NK-92 (cell line): ENCODE measurements around the gene TMEM184C.

Experiments used
- DNase-seq: peaks from one replicate; lab custom pipeline; 2025; ENCODE audit not compliant: unreplicated experiment; lab: John Stamatoyannopoulos, UW

TMEM184C gene

DNA sequence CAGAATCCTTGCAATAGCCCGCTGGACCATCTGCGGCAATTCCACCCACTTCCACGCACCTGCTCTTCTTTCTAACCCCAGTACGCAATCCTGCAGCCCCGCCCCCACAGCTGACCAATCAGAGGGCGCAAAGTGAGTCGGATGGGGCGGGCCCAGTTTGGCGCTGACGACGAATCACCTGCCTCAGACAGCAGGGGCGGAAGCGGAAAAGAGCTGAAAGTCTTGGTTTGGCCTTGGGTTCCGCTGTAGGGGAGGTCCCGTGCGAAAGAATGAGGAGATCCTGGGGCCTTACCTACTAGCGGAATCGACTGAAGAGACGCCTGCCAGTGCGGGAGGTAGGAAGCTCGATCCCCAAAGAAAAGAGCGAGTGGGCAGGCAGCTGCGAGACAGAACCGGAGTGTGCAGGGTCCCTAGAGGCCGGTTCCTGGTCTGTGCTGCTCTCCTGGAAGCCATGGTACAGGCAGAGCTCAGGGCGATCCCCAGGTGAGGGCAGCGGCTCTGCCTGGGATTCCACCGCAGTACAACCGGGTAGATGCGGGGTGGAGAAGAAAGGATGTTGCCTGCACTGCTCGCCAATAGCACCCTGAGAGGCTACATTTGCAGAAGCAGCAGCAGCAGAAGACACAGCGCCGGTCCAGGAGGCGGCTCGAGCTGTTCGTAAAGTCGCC, at the start of gene TMEM184C:
TMEM184C (plus strand) TSS at position 225 of the 668 bp plus-strand sequence. CDS start 560 bp downstream, outside the sequence.
- DNase-seq: peak; percentile 82

GRCh38 chr4:147570616-147571015, 46.6 kb upstream of the TMEM184C start:
- no peak for DNase-seq

DNA sequence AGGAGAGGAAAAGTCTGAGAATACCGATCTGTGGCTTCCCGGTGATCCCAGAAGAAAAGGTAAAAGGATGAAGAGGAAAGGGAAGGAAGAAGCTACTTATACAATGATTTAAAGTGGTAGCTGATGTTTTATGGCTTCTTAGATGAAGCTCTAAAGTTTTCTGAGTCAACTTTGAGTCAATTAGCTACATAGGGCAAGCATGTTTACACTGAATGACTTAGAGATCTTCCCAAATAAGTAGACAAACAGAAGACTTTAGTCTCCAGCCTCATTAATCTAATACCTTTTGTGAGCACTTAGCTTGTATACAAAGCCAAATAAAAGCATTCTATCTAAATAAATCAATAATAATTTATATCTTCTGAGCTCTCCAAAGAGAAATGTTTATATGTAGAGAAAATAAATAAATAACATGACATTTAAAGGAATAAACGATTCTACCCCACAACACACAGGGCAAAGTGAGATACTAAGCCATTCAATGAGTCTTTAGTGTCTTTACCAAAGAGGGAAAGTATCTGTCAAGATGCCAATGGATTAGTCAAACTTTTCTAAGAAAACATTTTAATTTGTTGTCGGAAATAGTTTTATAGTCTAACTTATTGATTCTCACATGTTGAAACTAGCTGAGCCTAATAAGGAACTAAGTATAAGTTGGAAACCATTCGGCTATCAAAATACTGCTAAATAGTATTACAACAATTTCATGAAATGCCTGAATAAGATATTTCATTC, 46.0 kb upstream of the TMEM184C start:
- no peak for DNase-seq

GRCh38 chr4:147576084-147576483, 41.1 kb upstream of the TMEM184C start:
- no peak for DNase-seq

- no peak for DNase-seq
These were observed 39.1 kb upstream of the TMEM184C start for GRCh38 chr4:147578051-147578476.

GRCh38 chr4:147578593-147578992, 38.6 kb upstream of the TMEM184C start:
- no peak for DNase-seq

GRCh38 chr4:147580396-147580795, 36.8 kb upstream of the TMEM184C start:
- DNase-seq: no peak

DNA sequence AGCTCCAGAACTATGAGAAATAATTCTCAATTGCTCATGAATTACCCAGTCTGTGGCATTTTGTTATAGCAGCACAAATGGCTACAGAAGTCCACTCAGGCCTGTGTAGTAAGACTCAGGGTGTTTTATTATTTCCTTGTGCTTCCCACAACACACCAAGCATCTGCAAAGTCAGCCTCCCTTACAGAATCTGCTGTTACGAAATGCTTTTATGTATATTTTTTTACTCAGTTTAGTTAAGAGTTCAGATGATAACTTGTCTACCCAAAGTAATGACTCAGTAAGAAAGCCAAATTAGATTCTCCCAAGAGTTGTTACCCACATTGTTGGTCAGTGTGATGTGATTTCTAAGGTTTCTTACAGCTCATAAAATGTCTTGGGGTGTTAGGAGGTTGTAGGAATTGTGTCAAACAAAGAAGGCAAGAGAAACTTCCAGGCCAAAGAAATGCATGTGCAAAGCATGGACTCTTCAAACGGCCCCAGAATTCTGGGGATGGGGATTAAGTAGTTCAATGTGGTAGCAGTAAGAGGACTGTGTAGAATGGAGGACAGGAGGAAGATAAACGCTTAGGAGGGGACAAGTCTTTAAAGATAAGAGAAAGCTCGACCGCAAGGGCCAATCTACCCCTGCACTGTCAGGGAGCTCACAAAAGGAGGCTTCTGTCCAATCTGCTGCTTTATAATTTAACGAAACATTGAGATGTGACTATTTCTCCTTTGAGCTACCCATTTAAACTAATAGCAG, 35.4 kb upstream of the TMEM184C start:
- no peak for DNase-seq

GRCh38 chr4:147582386-147583060, 34.7 kb upstream of the TMEM184C start:
- no peak for DNase-seq

DNA sequence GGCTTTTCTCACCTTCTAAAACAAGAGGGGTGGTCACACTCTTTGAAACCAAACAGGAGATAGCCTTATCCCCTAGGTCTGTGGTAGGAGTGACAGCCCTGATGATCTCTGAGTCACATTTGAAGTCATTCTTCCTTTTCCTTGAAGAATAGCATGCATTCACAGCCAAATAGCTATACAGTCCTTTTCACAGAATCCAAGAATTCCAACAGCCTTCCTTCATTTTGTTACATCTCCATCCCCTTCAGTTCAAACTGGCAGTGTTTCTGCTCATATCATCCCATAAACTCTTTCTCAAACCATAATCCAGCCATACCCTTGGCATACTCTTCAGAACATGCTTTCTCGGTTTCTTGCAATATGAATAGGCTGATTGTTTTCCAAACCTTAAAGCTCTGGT, 33.3 kb upstream of the TMEM184C start:
- DNase-seq: no peak

DNA sequence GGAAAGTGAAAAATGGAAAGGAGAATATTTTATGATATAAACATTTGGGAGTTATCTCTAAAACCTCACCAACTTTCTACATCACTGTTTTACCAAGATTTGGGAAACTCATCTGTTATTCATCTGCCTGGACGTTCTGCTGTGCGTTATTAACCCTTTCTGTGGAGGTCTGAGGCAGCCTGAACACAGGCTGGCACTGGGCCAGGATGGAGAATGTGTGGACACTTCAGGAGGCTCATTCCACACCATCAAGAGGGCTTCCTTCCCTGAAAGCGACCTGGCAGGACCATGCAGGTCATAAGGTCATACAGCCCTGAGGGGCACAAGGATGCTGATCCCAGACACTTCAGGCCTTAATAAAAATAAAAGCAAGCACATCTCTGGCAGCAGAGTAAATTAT, 31.2 kb upstream of the TMEM184C start:
- DNase-seq: no peak

DNA sequence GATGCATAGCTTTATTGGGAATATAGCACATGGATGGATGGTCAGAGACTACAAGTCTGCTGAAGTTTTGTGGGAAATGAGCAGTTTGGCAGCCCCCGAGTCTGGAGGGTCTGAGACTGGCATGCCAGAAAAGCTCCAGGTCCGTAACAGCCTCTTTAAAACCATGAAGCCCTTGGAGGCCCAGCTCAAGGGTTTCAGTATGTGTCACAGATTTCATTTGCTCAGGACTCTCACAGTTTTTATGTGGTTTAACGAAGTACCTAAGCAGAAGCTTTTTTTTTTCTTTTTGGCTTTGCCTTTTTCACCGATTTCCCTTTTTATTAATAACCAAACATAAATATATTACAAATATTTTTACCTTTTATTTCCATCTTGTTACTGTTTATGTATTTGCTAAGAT, 30.6 kb upstream of the TMEM184C start:
- DNase-seq: no peak

DNA sequence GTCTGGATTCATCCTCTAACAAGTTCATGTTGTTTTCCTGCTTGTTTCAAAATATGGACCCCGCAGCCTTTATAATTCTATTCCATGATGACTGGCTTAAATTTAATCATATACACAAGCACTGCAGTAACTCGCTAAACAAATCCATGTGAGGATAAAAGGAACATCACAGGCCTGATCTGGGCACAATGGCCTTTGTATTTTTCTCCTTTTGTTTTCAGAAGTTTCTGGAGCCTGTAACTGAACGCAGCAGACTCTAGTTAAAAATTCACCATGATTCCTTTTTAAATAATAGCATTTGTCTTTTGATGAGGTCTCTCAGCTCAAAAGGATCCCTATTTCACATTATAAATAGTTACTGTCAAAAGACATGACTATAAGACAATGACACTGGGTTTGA, 30.2 kb upstream of the TMEM184C start:
- no peak for DNase-seq

GRCh38 chr4:147589586-147589985, 27.6 kb upstream of the TMEM184C start:
- DNase-seq: no peak

- DNase-seq: no peak
These were observed 26.8 kb upstream of the TMEM184C start for GRCh38 chr4:147590249-147590920.

GRCh38 chr4:147591106-147591505, 26.1 kb upstream of the TMEM184C start:
- DNase-seq: no peak

- no peak for DNase-seq
These were observed 23.1 kb upstream of the TMEM184C start for GRCh38 chr4:147594107-147594506.

GRCh38 chr4:147594578-147594977, 22.6 kb upstream of the TMEM184C start:
- no peak for DNase-seq

- no peak for DNase-seq
These were observed 20.8 kb upstream of the TMEM184C start for GRCh38 chr4:147596377-147596776.

DNA sequence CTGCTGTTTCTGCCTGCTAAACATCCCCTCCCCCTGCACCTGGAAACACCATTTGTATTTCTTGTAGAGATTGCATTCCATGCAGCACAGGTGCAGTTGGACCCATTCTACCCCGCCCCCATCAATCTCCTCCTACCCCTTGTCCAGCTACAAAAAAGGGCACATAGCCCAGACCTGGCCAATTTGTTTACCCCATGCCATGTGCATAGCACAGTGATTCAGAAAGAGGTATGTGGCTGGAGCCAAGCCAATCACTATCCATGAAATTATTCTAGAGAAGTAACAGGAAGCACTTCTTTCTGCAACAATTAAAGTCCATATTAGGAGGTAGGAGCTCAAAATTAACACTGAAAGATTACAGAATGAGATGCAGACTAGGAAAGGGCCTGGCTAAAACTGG, 20.2 kb upstream of the TMEM184C start:
- DNase-seq: no peak

DNA sequence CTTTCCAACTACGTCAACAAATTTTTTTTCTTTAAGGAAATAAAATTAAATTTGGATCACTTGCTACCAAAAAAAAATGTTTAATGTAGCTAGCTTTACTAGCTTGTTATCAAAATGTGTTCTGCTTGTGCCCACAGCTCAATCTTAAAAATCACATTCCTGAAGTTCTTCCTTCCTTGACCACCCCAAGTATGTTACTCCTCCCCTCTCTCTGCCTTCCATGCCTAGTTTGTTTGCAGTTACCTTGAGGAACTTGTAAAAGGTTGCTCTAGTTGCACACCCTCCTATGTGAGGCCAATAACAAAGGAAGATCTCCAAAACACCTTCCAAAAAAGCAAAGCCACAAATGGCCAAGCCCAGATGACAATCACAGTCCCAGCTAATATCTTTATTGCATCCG, 19.6 kb upstream of the TMEM184C start:
- DNase-seq: no peak
